Measurements from ENCODE around the gene PRR5.
"Not testable (repeated sequence)": the region's sequence is repeated elsewhere in the genome, so short reads cannot be mapped to it uniquely, and the experiment has no call there.

PRR5 gene, protein sequence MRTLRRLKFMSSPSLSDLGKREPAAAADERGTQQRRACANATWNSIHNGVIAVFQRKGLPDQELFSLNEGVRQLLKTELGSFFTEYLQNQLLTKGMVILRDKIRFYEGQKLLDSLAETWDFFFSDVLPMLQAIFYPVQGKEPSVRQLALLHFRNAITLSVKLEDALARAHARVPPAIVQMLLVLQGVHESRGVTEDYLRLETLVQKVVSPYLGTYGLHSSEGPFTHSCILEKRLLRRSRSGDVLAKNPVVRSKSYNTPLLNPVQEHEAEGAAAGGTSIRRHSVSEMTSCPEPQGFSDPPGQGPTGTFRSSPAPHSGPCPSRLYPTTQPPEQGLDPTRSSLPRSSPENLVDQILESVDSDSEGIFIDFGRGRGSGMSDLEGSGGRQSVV

DNA sequence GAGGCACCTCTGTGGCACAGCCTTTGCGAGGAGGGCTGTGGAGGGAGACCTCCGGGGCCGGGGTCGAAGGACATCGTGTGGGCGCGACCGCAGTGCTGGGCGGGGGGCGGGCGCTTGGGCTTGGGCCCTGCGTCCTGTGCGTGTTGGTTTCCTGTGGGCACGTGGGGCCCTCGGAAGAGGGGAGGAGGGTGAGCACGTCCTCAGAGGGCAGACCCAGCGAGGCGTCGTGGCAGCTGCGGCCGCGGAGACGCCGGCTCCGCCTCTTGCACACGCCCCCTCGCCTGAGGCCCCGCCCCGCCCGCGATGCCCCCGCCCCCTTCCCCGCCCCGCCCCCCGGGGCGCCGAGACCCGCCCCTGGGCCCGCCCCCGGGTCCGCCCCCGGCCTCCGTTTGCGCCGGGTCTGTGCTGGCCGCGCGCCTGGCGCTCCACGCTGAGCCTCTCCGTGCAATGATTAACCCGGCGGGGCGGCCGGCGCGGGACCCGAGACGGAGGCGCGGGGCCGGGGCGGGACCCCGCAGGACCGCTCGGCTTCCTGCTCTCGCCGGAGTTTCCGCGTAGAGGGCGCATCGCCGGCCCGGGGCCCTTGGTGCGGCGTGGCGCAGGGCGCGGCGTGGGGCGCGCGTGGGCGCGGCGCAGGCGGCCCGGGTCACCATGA lies at the start of gene PRR5:
Gene PRR5 (plus strand): TSS at position 381 of the 655 bp plus-strand sequence. CDS start 271 bp downstream, at position 652.
- DNase-seq (ENCODE audit: low read depth, low spot score): peak; percentile 64

GRCh38 chr22:44652866-44653265 lies 49.1 kb upstream of the PRR5 start:
- DNase-seq (ENCODE audit: low read depth, low spot score): not testable (repeated sequence)

DNA sequence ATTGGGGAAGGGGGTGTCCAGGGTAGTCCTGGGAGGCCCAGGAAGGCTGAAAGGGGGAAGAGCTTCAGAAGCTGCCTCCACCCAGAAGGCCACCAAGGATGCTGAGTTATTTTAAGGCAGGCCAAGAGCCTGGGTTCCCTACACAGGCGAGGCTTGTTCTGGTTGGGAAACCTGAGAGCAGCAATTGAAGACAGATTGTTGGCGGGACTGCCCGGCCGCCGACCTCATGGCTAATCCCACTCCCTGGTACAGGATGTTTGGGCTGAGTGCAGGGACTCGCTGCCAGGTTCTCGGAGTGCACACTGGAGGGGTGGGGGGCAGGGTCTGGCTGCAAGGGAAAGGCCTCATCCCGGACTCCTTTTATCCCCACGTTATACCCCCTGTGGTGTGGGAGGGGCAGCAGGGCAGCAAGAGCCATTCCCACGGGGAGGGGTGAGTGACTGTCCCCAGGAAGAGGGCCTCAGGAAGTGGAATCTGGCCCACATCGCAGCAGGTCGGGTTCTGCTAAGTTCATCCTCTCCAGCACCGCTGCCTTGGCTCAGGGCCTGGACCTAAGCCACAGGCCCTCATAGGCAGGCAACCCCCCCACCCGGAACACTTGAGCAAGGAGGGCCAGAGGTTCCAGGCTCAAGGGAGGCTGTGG lies 43.6 kb upstream of the PRR5 start:
- DNase-seq (ENCODE audit: low read depth, low spot score): peak; percentile 64

DNA sequence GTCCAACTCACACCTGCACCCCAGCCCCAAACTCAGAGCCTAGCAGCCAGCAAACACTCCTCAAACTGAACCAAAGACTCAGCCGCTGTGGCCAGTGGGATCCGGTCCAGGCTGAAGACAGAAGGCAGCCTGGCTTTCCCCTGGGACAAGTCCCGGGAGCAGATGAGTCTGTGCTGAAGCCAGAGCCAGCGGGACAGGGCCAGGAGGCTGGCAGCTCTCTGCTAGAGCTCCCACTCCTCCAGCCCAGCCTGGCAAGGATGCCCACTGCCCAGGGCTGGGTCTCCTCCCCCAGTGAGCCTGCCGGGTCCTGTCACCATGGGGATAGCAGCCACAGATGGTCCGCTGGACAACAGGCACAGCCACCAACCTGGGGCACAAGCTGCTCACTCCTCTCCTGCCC lies 42.9 kb upstream of the PRR5 start:
- DNase-seq (ENCODE audit: low read depth, low spot score): no peak

GRCh38 chr22:44660051-44660830 lies 41.8 kb upstream of the PRR5 start:
- DNase-seq (ENCODE audit: low read depth, low spot score): peak; percentile 2

DNA sequence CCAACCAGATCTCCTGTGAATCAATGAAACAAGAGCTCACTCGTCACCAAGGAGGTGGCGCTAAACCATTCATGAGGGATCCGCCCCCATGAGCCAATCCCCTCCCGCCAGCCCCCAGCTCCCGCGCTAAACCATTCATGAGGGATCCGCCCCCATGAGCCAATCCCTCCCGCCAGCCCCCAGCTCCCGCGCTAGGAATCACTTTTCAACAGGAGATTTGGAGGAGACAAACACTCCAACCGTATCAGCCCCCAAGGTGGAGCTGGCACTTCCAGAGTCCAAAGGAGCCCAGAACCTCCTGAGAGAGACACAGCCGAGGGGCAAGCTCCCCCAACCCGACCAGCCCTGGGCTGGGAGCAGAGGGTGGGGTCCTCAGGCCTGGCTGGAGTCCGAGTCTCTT lies 40.9 kb upstream of the PRR5 start:
- DNase-seq (ENCODE audit: low read depth, low spot score): peak; percentile 46

GRCh38 chr22:44661659-44662569 lies 40.1 kb upstream of the PRR5 start:
- DNase-seq (ENCODE audit: low read depth, low spot score): peak; percentile 3

GRCh38 chr22:44663256-44663999 lies 38.6 kb upstream of the PRR5 start:
- DNase-seq (ENCODE audit: low read depth, low spot score): no peak

- DNase-seq (ENCODE audit: low read depth, low spot score): no peak
Observed at GRCh38 chr22:44664149-44664548, 37.9 kb upstream of the PRR5 start.

- DNase-seq (ENCODE audit: low read depth, low spot score): no peak
Observed at GRCh38 chr22:44665115-44665514, 36.9 kb upstream of the PRR5 start.

DNA sequence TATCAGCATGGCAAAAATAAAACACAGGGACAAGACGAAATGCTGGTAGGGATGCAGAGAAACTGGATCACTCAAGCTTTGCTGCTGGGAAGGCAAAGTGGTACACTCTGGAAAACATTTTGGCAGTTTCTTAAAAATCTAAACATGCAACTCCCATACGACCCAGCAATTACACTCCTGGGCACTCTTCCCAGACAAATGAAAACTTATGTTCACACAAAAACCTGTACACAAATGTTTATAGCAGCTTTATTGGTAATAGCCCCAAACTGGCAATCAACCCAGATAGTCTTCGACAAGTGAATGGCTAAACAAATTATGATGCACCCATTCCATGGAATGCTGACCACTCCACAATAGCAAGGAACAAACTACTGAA lies 35.8 kb upstream of the PRR5 start:
- DNase-seq (ENCODE audit: low read depth, low spot score): no peak

DNA sequence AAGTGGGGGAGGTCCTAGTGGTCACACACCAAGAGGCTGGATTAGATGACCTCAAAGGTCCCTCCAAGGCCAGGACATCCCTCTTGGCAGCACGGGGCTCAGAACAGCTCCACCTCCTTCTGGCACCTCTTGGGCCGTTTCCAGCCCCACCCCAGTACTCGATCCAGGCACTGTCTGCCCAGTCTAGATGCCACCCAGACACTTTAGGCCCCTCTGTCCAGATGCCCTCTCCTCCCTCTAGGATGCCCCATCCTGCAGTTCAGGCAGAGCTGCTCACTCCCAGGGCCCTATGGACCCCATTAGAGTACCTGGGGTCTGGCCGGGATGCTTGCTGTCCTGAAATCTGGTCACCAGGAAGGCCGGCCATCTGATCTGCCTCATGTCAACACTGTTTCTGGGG lies 34.7 kb upstream of the PRR5 start:
- no peak for DNase-seq (ENCODE audit: low read depth, low spot score)

- no peak for DNase-seq (ENCODE audit: low read depth, low spot score)
Observed at GRCh38 chr22:44667829-44668189, 34.2 kb upstream of the PRR5 start.

GRCh38 chr22:44668190-44668885 lies 33.7 kb upstream of the PRR5 start:
- no peak for DNase-seq (ENCODE audit: low read depth, low spot score)

GRCh38 chr22:44668886-44669521 lies 33.0 kb upstream of the PRR5 start:
- no peak for DNase-seq (ENCODE audit: low read depth, low spot score)

GRCh38 chr22:44669561-44669976 lies 32.4 kb upstream of the PRR5 start:
- DNase-seq (ENCODE audit: low read depth, low spot score): peak; percentile 56

- DNase-seq (ENCODE audit: low read depth, low spot score): no peak
Observed at GRCh38 chr22:44670220-44670988, 31.6 kb upstream of the PRR5 start.

DNA sequence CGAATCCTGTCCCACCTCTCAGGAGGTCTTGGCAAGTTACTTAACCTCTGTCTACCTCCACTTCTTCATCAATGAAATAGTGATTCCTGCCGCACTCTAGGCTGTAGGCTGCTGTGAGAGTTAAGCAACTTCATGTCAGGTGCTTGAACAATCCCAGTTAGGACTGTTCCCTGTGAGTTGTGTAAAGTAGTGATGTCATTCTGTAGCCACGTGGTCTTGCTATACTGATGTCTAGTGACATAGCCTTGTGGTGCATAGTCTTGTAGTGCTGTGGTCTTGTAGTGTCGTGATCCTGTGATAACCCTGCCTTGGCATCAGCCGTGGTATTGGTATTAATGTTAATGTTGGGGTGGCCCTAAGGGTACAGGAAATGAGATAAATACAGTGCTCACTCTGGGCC lies 30.3 kb upstream of the PRR5 start:
- no peak for DNase-seq (ENCODE audit: low read depth, low spot score)
